ENCODE measurements around the gene ANKRD36C. TPM values are rescaled to one million over a fixed set of nuclear protein-coding genes. Genes with fewer than 3 reads are reported as not detected.

Gene ANKRD36C
- total and polyA plus RNA-seq, 4 donors: 17.6 to 144 (median 69.1) TPM

Small RNAs within 50 kb of the gene (small RNA-seq; reads per million reads assigned to genes)
- gene RN7SL210P (ENCODE audit: low replicate concordance): not detected

Other genes with a start within 250 kb of the ANKRD36C start
- gene GPAT2, start 43.1 kb upstream of the ANKRD36C start, total RNA-seq: under 1 TPM; 0.79 to 0.83 TPM
- 1 to 10 TPM; 2.9 to 3.4 TPM for gene GPAT2, start 43.1 kb upstream of the ANKRD36C start, polyA plus RNA-seq (ENCODE audit: insufficient read length in 2 of 2)
- gene ADRA2B, start 124.7 kb upstream of the ANKRD36C start, total RNA-seq: under 1 TPM; 0.79 to 0.88 TPM
- gene ADRA2B, start 124.7 kb upstream of the ANKRD36C start, polyA plus RNA-seq (ENCODE audit: insufficient read length in 2 of 2): under 1 TPM; 0.25 to 0.44 TPM
- under 1 TPM in 1 of 2 donors, not detected in 1; 0.28 TPM for gene ASTL, start 146.7 kb upstream of the ANKRD36C start, total RNA-seq
- gene ASTL, start 146.7 kb upstream of the ANKRD36C start, polyA plus RNA-seq (ENCODE audit: insufficient read length in 2 of 2): under 1 TPM; 0.27 to 0.33 TPM
- 1 to 10 TPM; 5.2 to 7.3 TPM for gene DUSP2, start 153.6 kb upstream of the ANKRD36C start, total RNA-seq
- 10 to 100 TPM in 1 of 2 donors, 1 to 10 TPM in 1; 8.5 to 10.7 TPM for gene DUSP2, start 153.6 kb upstream of the ANKRD36C start, polyA plus RNA-seq (ENCODE audit: insufficient read length in 2 of 2)
- 100 to 1,000 TPM; 141 to 162 TPM for gene STARD7, start 217.0 kb upstream of the ANKRD36C start, total RNA-seq
- 100 to 1,000 TPM; 133 to 152 TPM for gene STARD7, start 217.0 kb upstream of the ANKRD36C start, polyA plus RNA-seq (ENCODE audit: insufficient read length in 2 of 2)

Measured in spinal cord (tissue), 4 donors.